Adrenal gland (tissue), 5 donors: ENCODE measurements around the gene PARG.

Experiments used
- CTCF ChIP-seq, 6 experiments: fragments of 450-650 bp in 4 of 6; fragments of 200-600 bp in 2 of 6; sonication (generic) in 1 of 6; IDR thresholded peaks; 1 replicate in 5 of 6; 2 replicates in 1 of 6; pipeline versions ENCODE4 v1.5.1 to v1.8.0; 2016 to 2021; ENCODE audit warnings: antibody characterized with exemption in 6 of 6, mild to moderate bottlenecking in 2 of 6, moderate library complexity in 1 of 6
- POLR2A ChIP-seq, 2 donors: fragments of 450-650 bp; IDR thresholded peaks; one replicate each; pipeline ENCODE4 v1.6.1; 2017; ENCODE audit warnings: antibody characterized with exemption in 2 of 2, mild to moderate bottlenecking in 2 of 2, moderate library complexity in 1 of 2
- donor health status: DM: no; HTN: no; CAD: no.

GRCh38 chr10:49844775-49845595 is 96.8 kb downstream of the PARG start:
- TF ChIP-seq CTCF (IDR thresholded peaks at IDR 0.05) (no peak), POLR2A (IDR thresholded peaks at IDR 0.05) (no peak)
